Stimulated activated CD8-positive, alpha-beta memory T cell treated with anti-CD3 and anti-CD28 coated beads, Interleukin-7, amount 100 ng/mL, for 48 hours (primary cell): ENCODE data around the gene YIF1B.

ENCODE experiments used
- DNase-seq, 2 donors: peaks; one replicate each; pipeline ENCODE4 v3.0.0-alpha.2; 2020; ENCODE audit warnings: low read depth in 1 of 2; ENCODE audit errors: extremely low read depth in 1 of 2

The YIF1B gene

DNA sequence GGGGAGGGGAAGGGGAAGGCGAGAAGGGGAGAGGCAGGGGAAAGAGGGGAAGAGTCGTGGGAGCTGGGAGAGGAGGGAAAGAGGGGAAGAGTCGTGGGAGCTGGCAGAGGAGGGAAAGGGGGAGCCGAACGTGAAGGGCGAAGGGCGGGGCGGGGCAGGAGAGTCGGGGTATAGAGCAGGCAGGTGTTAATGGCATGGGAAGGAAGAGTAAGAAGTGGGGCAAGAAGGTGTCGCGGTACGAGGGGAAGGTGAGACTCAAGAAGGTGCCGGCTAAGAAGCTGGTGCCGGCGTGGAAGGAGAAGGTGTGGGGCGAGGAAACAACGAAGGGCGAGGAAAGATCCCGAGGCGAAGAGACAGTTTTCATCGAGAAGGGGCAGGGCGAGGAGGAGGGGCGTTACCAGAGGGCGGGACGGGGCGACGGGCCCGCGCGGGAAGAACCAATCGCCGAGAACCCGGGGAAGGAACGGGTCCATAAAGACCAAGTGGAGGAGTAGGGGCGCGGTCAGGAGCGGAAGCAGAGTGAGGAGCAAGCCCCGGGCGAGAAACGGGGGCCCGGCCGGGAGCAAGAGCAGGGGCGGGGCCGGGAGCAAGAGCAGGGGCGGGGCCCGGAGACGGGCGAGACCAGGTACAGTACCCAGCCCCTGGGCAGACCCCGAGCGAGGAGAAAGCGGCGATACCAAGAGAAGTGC lies 20.3 kb upstream of the YIF1B start:
- DNase-seq = peak; percentile 86 to 97

GRCh38 chr19:38333245-38333644 lies 17.5 kb upstream of the YIF1B start:
- no peak for DNase-seq

GRCh38 chr19:38331728-38332127 lies 16.0 kb upstream of the YIF1B start:
- no peak for DNase-seq

DNA sequence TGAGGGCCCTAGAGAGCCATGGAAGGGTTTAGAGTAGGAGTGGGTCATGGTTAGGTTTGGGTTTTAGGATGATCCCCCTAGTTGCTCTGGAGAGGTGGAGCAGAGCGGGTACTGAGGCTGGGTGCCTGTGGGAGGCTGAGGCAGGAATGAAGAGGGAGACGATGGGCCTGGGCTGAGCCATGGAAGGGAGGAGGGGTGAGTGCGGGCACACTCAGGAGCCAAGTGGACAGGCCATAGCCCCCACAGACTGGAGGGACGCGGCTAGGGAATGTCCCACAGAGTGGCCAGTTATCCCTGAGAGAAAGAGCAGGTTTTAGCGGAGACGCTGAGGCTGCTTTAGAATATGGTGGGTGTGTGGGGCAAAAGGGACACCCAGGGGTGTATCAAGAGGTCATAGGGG lies 13.9 kb upstream of the YIF1B start:
- DNase-seq = no peak

DNA sequence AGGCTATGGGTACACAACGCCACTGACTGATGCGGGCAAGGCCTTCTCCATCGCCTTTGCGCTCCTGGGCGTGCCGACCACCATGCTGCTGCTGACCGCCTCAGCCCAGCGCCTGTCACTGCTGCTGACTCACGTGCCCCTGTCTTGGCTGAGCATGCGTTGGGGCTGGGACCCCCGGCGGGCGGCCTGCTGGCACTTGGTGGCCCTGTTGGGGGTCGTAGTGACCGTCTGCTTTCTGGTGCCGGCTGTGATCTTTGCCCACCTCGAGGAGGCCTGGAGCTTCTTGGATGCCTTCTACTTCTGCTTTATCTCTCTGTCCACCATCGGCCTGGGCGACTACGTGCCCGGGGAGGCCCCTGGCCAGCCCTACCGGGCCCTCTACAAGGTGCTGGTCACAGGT lies 10.8 kb upstream of the YIF1B start:
- no peak for DNase-seq

DNA sequence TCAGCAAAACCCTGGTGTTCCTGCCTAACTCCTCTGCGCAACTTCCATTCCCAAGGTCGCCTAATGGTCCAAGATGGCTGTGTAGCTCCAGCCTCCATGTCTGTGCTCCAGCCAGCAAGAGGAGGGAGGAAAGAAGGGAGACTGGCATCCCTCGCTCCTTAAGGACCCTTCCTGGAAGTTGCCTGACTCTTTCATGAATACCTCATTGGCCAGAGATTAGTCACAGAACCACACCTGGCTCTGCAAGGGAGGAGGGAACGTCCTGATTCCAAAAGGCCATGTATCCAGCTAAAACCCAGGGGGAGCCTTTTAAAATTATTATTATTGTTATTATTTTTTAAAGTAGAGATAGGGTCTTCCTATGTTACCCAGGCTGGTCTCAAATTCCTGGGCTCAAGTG lies 8.7 kb upstream of the YIF1B start:
- DNase-seq = no peak

GRCh38 chr19:38323291-38323690 lies 7.5 kb upstream of the YIF1B start:
- no peak for DNase-seq

- DNase-seq = no peak
Observed at GRCh38 chr19:38321646-38322196, 6.0 kb upstream of the YIF1B start.

DNA sequence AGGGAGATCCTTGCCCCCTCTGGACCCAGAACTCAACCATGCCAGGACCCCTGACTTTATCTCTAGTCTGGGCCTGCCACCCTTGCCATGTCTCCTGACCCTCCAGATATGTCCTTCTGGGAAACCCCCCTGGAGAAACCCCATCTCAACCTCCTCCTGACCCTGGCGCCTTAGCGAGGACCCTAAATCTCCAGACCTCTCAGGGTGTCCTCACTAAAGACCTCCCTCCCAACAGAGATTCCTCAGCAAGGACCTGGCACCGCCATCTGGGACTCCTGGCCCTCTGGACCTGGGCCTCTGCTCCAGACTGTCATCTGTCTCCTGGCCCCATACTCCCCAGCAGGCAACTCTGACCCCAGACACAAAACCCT lies 5.2 kb upstream of the YIF1B start:
- DNase-seq = no peak

GRCh38 chr19:38319421-38320258 lies 3.9 kb upstream of the YIF1B start, which contains the start of gene KCNK6:
Gene KCNK6 (plus strand): TSS chr19:38319845. CDS start chr19:38319951, 106 bp downstream.
- DNase-seq = peak; percentile 11 to 31

DNA sequence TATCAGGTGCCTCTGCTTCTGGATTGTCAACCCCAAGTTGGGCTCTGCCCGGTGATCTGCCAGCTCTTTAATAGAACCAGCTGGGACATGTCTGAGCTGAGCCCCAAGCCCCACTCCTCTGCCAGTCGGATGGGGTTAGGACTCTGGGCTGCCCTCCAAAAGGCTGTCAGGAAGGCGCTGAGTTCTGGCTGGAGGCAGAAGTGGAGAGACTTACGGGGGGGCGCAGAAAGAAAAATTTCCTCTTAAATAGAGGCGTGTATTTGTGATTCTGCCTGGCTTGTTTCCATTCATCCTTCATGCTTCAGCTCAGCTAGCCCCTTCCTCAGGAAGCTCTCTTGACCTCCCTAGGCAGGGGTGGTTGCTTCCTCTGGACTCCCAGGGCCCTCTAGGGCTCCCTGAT lies 2.9 kb upstream of the YIF1B start:
- no peak for DNase-seq

- no peak for DNase-seq
Observed at GRCh38 chr19:38317104-38317612, 1.4 kb upstream of the YIF1B start.

- DNase-seq = no peak
Observed at GRCh38 chr19:38316477-38317067, 825 bp upstream of the YIF1B start.

GRCh38 chr19:38310986-38311385 lies 4.8 kb downstream of the YIF1B start:
- DNase-seq = no peak

- no peak for DNase-seq
Observed at GRCh38 chr19:38310279-38310670, 5.5 kb downstream of the YIF1B start.

GRCh38 chr19:38309615-38310278 lies 6.0 kb downstream of the YIF1B start:
- DNase-seq = no peak

DNA sequence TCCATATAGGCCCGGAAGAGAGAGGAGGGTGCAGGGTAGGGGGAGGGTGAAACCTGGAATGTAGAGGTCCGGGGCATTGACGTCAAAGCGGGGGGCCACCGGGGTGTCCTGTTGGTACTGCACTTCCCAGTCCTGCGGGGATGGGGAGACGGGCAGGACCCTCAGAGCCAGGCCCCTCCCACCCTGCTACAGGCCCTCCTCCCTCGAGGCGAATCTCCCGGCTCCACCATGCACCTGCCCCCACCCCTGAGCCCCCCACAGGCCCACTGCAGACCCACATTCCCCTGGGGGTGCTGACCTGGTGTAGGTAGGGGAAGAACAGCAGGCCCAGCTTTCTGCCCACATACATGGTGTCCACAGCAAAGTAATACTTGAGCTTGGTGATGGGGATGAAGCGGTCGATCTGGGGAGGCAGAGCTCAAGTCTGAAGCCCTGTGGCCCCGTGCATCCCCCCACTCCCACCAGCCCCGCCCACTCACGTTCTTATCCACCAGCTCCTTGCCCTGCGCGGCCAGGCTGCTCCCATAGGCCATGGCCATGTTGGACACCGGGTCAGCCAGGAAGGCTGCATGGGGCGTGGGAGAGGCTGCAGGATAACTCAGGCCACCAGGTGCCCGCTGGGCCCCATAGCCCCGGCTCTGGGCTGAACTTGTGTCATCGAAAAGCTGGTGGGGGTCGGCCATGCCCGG lies 6.7 kb downstream of the YIF1B start:
- DNase-seq = no peak

DNA sequence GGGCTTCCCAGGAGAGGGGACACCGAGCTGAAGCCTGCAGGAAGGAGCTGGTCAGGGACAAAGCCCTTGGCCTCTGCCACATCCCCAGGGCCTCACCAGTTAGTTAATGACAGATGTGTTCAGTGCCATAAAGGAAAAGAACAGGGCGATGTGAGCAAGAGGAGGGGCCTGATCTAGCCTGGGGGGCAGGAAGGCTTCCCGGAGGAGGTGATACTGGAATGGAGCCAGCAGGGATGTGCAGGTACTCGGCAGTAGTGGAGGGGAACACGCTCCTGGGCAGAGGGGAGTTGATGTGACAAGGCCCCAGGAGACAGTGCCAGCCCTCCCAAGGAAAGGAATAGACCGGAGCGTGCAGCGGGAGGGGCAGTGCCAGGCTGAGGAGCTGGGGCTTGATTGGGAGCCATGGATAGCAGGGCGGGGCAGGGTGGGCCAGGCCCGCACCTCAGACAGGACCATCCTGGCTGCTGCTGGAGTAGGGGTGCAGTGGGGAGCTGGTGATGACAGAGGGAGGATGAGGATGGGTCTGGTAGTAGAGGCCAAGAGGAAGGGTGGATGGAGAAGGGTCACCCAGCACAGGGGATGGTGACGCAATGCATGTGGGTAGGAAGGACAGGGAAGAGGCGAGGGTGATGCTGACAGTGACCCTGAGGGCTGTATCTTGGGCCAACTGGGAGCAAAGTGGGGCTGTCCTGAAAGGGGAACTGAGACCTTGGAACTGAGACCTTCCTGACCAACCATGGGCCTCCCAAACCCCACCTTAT lies 7.6 kb downstream of the YIF1B start:
- DNase-seq = no peak

DNA sequence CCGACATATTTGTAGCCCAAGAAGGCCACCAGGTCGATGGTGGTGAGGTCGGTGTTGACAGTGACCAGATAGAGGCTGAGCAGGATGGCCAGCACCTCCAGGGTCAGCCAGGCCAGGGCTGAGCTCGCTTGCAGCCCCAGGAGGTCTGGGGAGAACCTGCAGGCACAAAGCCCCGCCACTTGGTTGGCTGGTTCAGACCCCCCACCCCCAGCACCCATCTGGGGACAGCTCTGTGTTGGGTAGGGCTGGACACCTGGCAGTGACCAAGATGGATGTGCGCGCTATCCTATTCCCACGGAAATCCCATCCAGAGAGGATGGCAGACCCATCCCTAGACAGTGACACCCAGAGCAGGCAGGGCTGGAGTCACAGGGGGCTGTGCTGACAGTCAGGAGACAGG lies 8.2 kb downstream of the YIF1B start:
- no peak for DNase-seq

- DNase-seq = no peak
Observed at GRCh38 chr19:38307076-38307475, 8.7 kb downstream of the YIF1B start.
